GM12878 (cell line): ENCODE measurements around the gene ATP2C1. TPM values are rescaled to one million over a fixed set of nuclear protein-coding genes. Genes with fewer than 3 reads are reported as not detected.

Source experiments
- FOS ChIP-seq: IDR thresholded peaks from 3 replicates; pipeline ENCODE4 v1.6.1; 2011; ENCODE audit warnings: borderline replicate concordance; ENCODE audit not compliant: insufficient read length; ENCODE audit errors: extremely low read depth
- HCFC1 ChIP-seq: fragments of 150-350 bp; IDR thresholded peaks from 2 replicates; pipeline ENCODE4 v1.6.1; 2014; ENCODE audit warnings: low read length
- IKZF1 ChIP-seq: fragments of 450-650 bp; conservative IDR thresholded peaks from 2 replicates; pipeline ENCODE4 v1.6.1; 2017; ENCODE audit warnings: antibody characterized with exemption, mild to moderate bottlenecking
- IRF5 ChIP-seq: fragments of 450-650 bp; IDR thresholded peaks from 2 replicates; pipeline ENCODE4 v1.6.1; 2017; ENCODE audit warnings: borderline replicate concordance
- JUNB ChIP-seq: IDR thresholded peaks from 2 replicates; pipeline ENCODE4 v1.6.1; 2016; ENCODE audit warnings: antibody characterized with exemption, mild to moderate bottlenecking
- NFYB ChIP-seq: IDR thresholded peaks from 2 replicates; pipeline ENCODE4 v1.6.1; 2011; ENCODE audit warnings: low read depth, mild to moderate bottlenecking, low read length, improper control_type of control experiment, moderate library complexity; ENCODE audit not compliant: insufficient read depth
- NR2C1 ChIP-seq: fragments of 450-650 bp; IDR thresholded peaks from 2 replicates; pipeline ENCODE4 v1.6.1; 2017; ENCODE audit warnings: antibody characterized with exemption, mild to moderate bottlenecking, moderate library complexity
- RAD51 ChIP-seq: fragments of 450-650 bp; IDR thresholded peaks from 2 replicates; pipeline ENCODE4 v1.6.1; 2016; ENCODE audit warnings: moderate library complexity, mild to moderate bottlenecking, inconsistent platforms
- SP1 ChIP-seq: IDR thresholded peaks from one replicate; pipeline ENCODE4 v1.6.1; 2011; ENCODE audit warnings: low read depth, low read length
- SUPT20H ChIP-seq: IDR thresholded peaks from 2 replicates; pipeline ENCODE4 v1.6.1; 2011; ENCODE audit warnings: low read depth, mild to moderate bottlenecking, low read length, moderate library complexity, borderline replicate concordance; ENCODE audit not compliant: control insufficient read depth
- TCF12 ChIP-seq: IDR thresholded peaks from 2 replicates; pipeline ENCODE4 v1.6.1; 2011; ENCODE audit warnings: low read depth, mild to moderate bottlenecking, low read length
- USF2 ChIP-seq: IDR thresholded peaks from 2 replicates; pipeline ENCODE4 v1.6.1; 2011; ENCODE audit warnings: low read depth, low read length, improper control_type of control experiment, borderline replicate concordance
- YBX1 ChIP-seq: fragments of 450-650 bp; IDR thresholded peaks from 2 replicates; pipeline ENCODE4 v1.6.1; 2016; ENCODE audit warnings: antibody characterized with exemption
- ZBTB4 ChIP-seq: fragments of 450-650 bp; formaldehyde crosslinking; IDR thresholded peaks from 2 replicates; pipeline ENCODE4 v1.4.0; 2022; ENCODE audit warnings: mild to moderate bottlenecking, moderate library complexity
- polyA plus RNA-seq, 11 experiments: library from polyadenylated mRNA; depleted of rRNA in 4 of 11; unstranded in 6 of 11; stranded (reverse) in 5 of 11; fragments of >200 nt; fragmentation: Nextera tagmentation in 4 of 11; fragmentation: Illumina TruSeq in 1 of 11; extraction: Ambion mirVana in 4 of 11; extraction: Trizol in 1 of 11; gene quantifications; 1 replicate in 1 of 11; 2 replicates in 10 of 11; pipeline versions ENCODE4 v1.2.1 to v1.2.3, GENCODE V29; 2011 to 2016; ENCODE audit warnings: inconsistent platforms in 2 of 11, missing spikeins in 2 of 11, low read depth in 1 of 11
- total RNA-seq, 4 experiments: library from RNA; depleted of rRNA in 3 of 4; stranded (reverse); fragments of >200 nt in 3 of 4; fragmentation: Illumina TruSeq in 1 of 4; extraction: Trizol in 1 of 4; gene quantifications; 2 replicates each; pipeline versions ENCODE4 v1.2.1 to v1.2.3, GENCODE V29; 2013 to 2021
- TF ChIP-seq, protein P1 (sequence below): IDR thresholded peaks from 2 replicates; pipeline ENCODE4 v1.6.1; 2011; ENCODE audit warnings: borderline replicate concordance, low read depth, mild to moderate bottlenecking, moderate library complexity, mixed read lengths, low read length; ENCODE audit not compliant: insufficient read depth; ENCODE audit errors: extremely low read length
- TF ChIP-seq, protein P2 (sequence below): IDR thresholded peaks from 2 replicates; pipeline ENCODE4 v1.6.1; 2012; ENCODE audit warnings: low read depth, low read length, improper control_type of control experiment
- TF ChIP-seq, protein P3 (sequence below): IDR thresholded peaks from 2 replicates; pipeline ENCODE4 v1.6.1; 2011; ENCODE audit warnings: low read depth, mild to moderate bottlenecking, low read length, moderate library complexity, borderline replicate concordance; ENCODE audit errors: extremely low read depth
- TF ChIP-seq, protein P4 (sequence below): fragments of 450-650 bp; IDR thresholded peaks from 2 replicates; pipeline ENCODE4 v1.6.1; 2018; ENCODE audit warnings: mild to moderate bottlenecking, low read depth, moderate library complexity; ENCODE audit not compliant: partially characterized antibody

Gene ATP2C1
- total and polyA plus RNA-seq, 10 of the 15 experiments (the other 5 are each of a cell fraction or from before 2014, with no cell fraction given), result 20.6 to 116 (median 55.1) TPM

GRCh38 chr3:131026321-131027151, 132.7 kb downstream of the ATP2C1 start, which contains the start of the genes ASTE1 and NEK11 (continued):
- TF ChIP-seq USF2 (no peak), TCF12 (0 out of 2 replicates have a peak, but pooled peaks have one; percentile 13), IRF5 (no peak), IKZF1 (peak; percentile 81), ZBTB4 (no peak), RAD51 (no peak), HCFC1 (peak; percentile 84), SUPT20H (no peak), YBX1 (no peak), JUNB (no peak), NR2C1 (no peak), SP1 (no peak), NFYB (no peak), FOS (no peak)
- TF ChIP-seq, protein P1, sequence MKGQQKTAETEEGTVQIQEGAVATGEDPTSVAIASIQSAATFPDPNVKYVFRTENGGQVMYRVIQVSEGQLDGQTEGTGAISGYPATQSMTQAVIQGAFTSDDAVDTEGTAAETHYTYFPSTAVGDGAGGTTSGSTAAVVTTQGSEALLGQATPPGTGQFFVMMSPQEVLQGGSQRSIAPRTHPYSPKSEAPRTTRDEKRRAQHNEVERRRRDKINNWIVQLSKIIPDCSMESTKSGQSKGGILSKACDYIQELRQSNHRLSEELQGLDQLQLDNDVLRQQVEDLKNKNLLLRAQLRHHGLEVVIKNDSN, result no peak
- TF ChIP-seq, protein P2, sequence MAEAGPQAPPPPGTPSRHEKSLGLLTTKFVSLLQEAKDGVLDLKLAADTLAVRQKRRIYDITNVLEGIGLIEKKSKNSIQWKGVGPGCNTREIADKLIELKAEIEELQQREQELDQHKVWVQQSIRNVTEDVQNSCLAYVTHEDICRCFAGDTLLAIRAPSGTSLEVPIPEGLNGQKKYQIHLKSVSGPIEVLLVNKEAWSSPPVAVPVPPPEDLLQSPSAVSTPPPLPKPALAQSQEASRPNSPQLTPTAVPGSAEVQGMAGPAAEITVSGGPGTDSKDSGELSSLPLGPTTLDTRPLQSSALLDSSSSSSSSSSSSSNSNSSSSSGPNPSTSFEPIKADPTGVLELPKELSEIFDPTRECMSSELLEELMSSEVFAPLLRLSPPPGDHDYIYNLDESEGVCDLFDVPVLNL, result 0 out of 2 replicates have a peak, but pooled peaks have one; percentile 2
- TF ChIP-seq, protein P3, sequence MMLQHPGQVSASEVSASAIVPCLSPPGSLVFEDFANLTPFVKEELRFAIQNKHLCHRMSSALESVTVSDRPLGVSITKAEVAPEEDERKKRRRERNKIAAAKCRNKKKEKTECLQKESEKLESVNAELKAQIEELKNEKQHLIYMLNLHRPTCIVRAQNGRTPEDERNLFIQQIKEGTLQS, result no peak
- TF ChIP-seq, protein P4, sequence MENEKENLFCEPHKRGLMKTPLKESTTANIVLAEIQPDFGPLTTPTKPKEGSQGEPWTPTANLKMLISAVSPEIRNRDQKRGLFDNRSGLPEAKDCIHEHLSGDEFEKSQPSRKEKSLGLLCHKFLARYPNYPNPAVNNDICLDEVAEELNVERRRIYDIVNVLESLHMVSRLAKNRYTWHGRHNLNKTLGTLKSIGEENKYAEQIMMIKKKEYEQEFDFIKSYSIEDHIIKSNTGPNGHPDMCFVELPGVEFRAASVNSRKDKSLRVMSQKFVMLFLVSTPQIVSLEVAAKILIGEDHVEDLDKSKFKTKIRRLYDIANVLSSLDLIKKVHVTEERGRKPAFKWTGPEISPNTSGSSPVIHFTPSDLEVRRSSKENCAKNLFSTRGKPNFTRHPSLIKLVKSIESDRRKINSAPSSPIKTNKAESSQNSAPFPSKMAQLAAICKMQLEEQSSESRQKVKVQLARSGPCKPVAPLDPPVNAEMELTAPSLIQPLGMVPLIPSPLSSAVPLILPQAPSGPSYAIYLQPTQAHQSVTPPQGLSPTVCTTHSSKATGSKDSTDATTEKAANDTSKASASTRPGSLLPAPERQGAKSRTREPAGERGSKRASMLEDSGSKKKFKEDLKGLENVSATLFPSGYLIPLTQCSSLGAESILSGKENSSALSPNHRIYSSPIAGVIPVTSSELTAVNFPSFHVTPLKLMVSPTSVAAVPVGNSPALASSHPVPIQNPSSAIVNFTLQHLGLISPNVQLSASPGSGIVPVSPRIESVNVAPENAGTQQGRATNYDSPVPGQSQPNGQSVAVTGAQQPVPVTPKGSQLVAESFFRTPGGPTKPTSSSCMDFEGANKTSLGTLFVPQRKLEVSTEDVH, result no peak
